H9 (cell line): ENCODE data around the gene INHBC. TPM values are rescaled to one million over a fixed set of nuclear protein-coding genes. Genes with fewer than 3 reads are reported as not detected.
"Not testable (repeated sequence)": the region's sequence is repeated elsewhere in the genome, so short reads cannot be mapped to it uniquely, and the experiment has no call there.

ENCODE experiments used
- DNase-seq: peaks from one replicate; pipeline ENCODE4 v3.0.0-alpha.2; 2017
- H2AFZ ChIP-seq: one replicate; pipeline ENCODE4 v1.6.1; 2013; ENCODE audit warnings: mild to moderate bottlenecking, low read length, control low read depth, moderate library complexity
- H2AK5ac ChIP-seq: 2 replicates; pipeline ENCODE4 v1.6.1; 2013; ENCODE audit warnings: low read length, control low read depth, mixed read lengths; ENCODE audit not compliant: insufficient read length
- H2BK120ac ChIP-seq: one replicate; pipeline ENCODE4 v1.6.1; 2013; ENCODE audit warnings: low read depth, mild to moderate bottlenecking, low read length, control low read depth, inconsistent platforms; ENCODE audit not compliant: poor library complexity, severe bottlenecking
- H2BK12ac ChIP-seq: 2 replicates; pipeline ENCODE4 v1.6.1; 2013; ENCODE audit warnings: low read length, control low read depth, mixed read lengths, low read depth; ENCODE audit not compliant: insufficient read length
- H2BK15ac ChIP-seq: 2 replicates; pipeline ENCODE4 v1.6.1; 2013; ENCODE audit warnings: low read depth, low read length, control low read depth
- H2BK20ac ChIP-seq: one replicate; pipeline ENCODE4 v1.6.1; 2013; ENCODE audit warnings: low read depth, mild to moderate bottlenecking, low read length, control low read depth, inconsistent platforms; ENCODE audit not compliant: poor library complexity, severe bottlenecking
- H2BK5ac ChIP-seq: 2 replicates; pipeline ENCODE4 v1.6.1; 2013; ENCODE audit warnings: low read length, control low read depth, mixed read lengths; ENCODE audit not compliant: insufficient read length
- H3K14ac ChIP-seq: 2 replicates; pipeline ENCODE4 v1.6.1; 2013; ENCODE audit warnings: low read length, control low read depth; ENCODE audit not compliant: insufficient read depth
- H3K18ac ChIP-seq: 2 replicates; pipeline ENCODE4 v1.6.1; 2013; ENCODE audit warnings: low read depth, mild to moderate bottlenecking, mixed read lengths, low read length, control low read depth; ENCODE audit not compliant: insufficient read length
- H3K23ac ChIP-seq: 2 replicates; pipeline ENCODE4 v1.6.1; 2013; ENCODE audit warnings: low read length, control low read depth, mixed read lengths, low read depth; ENCODE audit not compliant: insufficient read length
- H3K23me2 ChIP-seq: 2 replicates; pipeline ENCODE4 v1.6.1; 2013; ENCODE audit warnings: low read depth, mild to moderate bottlenecking, mixed read lengths, low read length, control low read depth; ENCODE audit not compliant: insufficient read length, poor library complexity, severe bottlenecking
- H3K27ac ChIP-seq: 2 replicates; pipeline ENCODE4 v1.5.1; 2013; ENCODE audit warnings: low read length, control low read depth, mixed read lengths, low read depth; ENCODE audit not compliant: insufficient read length
- H3K27me3 ChIP-seq: 2 replicates; pipeline ENCODE4 v1.6.1; 2013; ENCODE audit warnings: low read length, control low read depth, inconsistent platforms; ENCODE audit not compliant: insufficient read depth
- H3K4ac ChIP-seq: 2 replicates; pipeline ENCODE4 v1.6.1; 2013; ENCODE audit warnings: low read depth, mild to moderate bottlenecking, control low read depth, inconsistent platforms, low read length, moderate library complexity
- H3K4me1 ChIP-seq: 2 replicates; pipeline ENCODE4 v1.6.1; 2013; ENCODE audit warnings: low read length, control low read depth, inconsistent platforms; ENCODE audit not compliant: insufficient read depth
- H3K4me2 ChIP-seq: 2 replicates; pipeline ENCODE4 v1.6.1; 2013; ENCODE audit warnings: low read length, control low read depth, mixed read lengths; ENCODE audit not compliant: insufficient read length, insufficient read depth
- H3K56ac ChIP-seq: 2 replicates; pipeline ENCODE4 v1.6.1; 2013; ENCODE audit warnings: low read depth, mild to moderate bottlenecking, mixed read lengths, low read length, control low read depth; ENCODE audit not compliant: insufficient read length
- H3K79me1 ChIP-seq: 2 replicates; pipeline ENCODE4 v1.6.1; 2013; ENCODE audit warnings: low read depth, mild to moderate bottlenecking, moderate library complexity, low read length, control low read depth, inconsistent platforms; ENCODE audit not compliant: insufficient read depth, poor library complexity, severe bottlenecking
- H3K79me2 ChIP-seq: 2 replicates; pipeline ENCODE4 v1.6.1; 2013; ENCODE audit warnings: low read length, control low read depth, inconsistent platforms; ENCODE audit not compliant: insufficient read depth
- H3K9ac ChIP-seq: 2 replicates; pipeline ENCODE4 v1.6.1; 2013; ENCODE audit warnings: low read length, control low read depth, mixed read lengths; ENCODE audit not compliant: insufficient read length; ENCODE audit errors: extremely low read depth
- H3K9me3 ChIP-seq: one replicate; pipeline ENCODE4 v1.6.1; 2013; ENCODE audit warnings: low read depth, low read length, inconsistent platforms; ENCODE audit not compliant: control insufficient read depth
- H3T11ph ChIP-seq: one replicate; pipeline ENCODE4 v1.6.1; 2013; ENCODE audit warnings: mild to moderate bottlenecking, low read length, control low read depth, inconsistent platforms
- H4K20me1 ChIP-seq: one replicate; pipeline ENCODE4 v1.6.1; 2013; ENCODE audit not compliant: control insufficient read depth, insufficient read length, insufficient read depth
- H4K5ac ChIP-seq: 2 replicates; pipeline ENCODE4 v1.6.1; 2013; ENCODE audit warnings: low read depth, mild to moderate bottlenecking, mixed read lengths, low read length, control low read depth; ENCODE audit not compliant: insufficient read length
- H4K8ac ChIP-seq: replicated peaks from 2 replicates; pipeline ENCODE4 v1.6.1; 2013; ENCODE audit warnings: low read length, control low read depth, mixed read lengths, low read depth; ENCODE audit not compliant: insufficient read length
- H4K91ac ChIP-seq: 2 replicates; pipeline ENCODE4 v1.6.1; 2013; ENCODE audit warnings: low read depth, mild to moderate bottlenecking, moderate library complexity, mixed read lengths, low read length, control low read depth; ENCODE audit not compliant: insufficient read length
- H3K27ac Mint-ChIP-seq, 3 experiments: 2 replicates in 2 of 3; 3 replicates in 1 of 3; pipeline ENCODE4 v1.8.0; 2020 to 2021; ENCODE audit warnings: mixed read lengths in 3 of 3, mild to moderate bottlenecking in 1 of 3, moderate library complexity in 1 of 3
- H3K27me3 Mint-ChIP-seq: 2 replicates; pipeline ENCODE4 v1.8.0; 2021; ENCODE audit warnings: low read depth, mild to moderate bottlenecking, moderate library complexity, mixed read lengths
- H3K36me3 Mint-ChIP-seq, 3 experiments: 2 replicates in 2 of 3; 3 replicates in 1 of 3; pipeline ENCODE4 v1.8.0; 2020 to 2021; ENCODE audit warnings: low read depth in 3 of 3, mixed read lengths in 3 of 3; ENCODE audit not compliant: insufficient read depth in 1 of 3
- H3K4me1 Mint-ChIP-seq, 2 experiments: 2 replicates each; pipeline ENCODE4 v1.8.0; 2020; ENCODE audit warnings: mixed read lengths in 2 of 2
- H3K4me3 Mint-ChIP-seq, 2 experiments: 2 replicates in 1 of 2; 3 replicates in 1 of 2; pipeline ENCODE4 v1.8.0; 2020 to 2021; ENCODE audit warnings: mild to moderate bottlenecking in 2 of 2, mixed read lengths in 2 of 2, moderate library complexity in 1 of 2
- H3K9me3 Mint-ChIP-seq, 2 experiments: 2 replicates in 1 of 2; 3 replicates in 1 of 2; pipeline ENCODE4 v1.8.0; 2020; ENCODE audit warnings: mild to moderate bottlenecking in 2 of 2, mixed read lengths in 2 of 2, moderate library complexity in 1 of 2
- WGBS: extraction: QIAGEN DNeasy Blood & Tissue Kit; methylation state at CpG from one replicate; pipeline ENCODE4 v1.1.7; 2013; ENCODE audit warnings: missing lambda C conversion rate, low lambda C conversion rate, mixed read lengths; ENCODE audit not compliant: insufficient read length; ENCODE audit errors: extremely low coverage; 5-methylcytosine and 5-hydroxymethylcytosine counted together
- total RNA-seq: library from RNA; stranded (reverse); gene quantifications from 2 replicates; pipeline ENCODE4 v1.2.1, GENCODE V29; 2021
- TF ChIP-seq, protein P1 (sequence below): fragments of 200-600 bp; sonication (generic); conservative IDR thresholded peaks from 3 replicates; pipeline ENCODE4 v1.8.0; 2021; ENCODE audit warnings: antibody characterized with exemption, mild to moderate bottlenecking

The INHBC gene
- total RNA-seq, 1 experiment from 2014 or later: not detected

DNA sequence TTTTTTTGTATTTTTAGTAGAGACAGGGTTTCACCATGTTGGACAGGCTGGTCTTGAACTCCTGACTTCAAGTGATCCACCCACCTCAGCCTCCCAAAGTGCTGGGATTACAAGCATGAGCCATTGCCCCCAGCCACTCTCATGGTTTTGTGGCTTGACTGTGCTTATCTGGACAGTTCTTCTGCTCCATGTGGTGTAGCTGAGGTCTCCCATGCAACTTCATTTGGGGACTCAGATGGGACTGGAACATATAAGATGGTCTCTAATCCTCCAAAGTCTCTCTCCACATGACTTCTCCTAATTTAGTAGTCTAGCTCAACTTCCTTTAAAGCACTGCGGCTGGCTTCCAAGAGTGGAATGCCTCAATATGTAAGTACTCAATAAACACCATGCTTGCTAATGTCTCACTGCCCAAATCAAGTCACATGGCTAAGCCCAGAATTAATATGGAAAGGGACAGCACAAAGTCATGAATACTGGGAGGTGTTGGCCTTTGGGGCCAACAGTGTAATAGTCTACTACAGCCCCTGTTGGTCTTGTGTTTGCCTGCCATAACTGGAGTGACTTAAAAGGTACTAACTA, 7.4 kb downstream of the INHBC start:
- Mint-ChIP-seq H3K27ac (no peak overlapping the region), H3K27me3 (peaks cover 4% of the 10 kb centered on the region; the same call in 1 of the 2 replicates), H3K4me3 (no peak overlapping the region), H3K9me3 (peaks cover 9 to 13% of the 10 kb centered on the region in 2 experiments), H3K4me1 (no peaks in the 10 kb centered on the region), H3K36me3 (peaks cover 2 to 8% (median 4%) of the 10 kb centered on the region in 3 experiments; a peak in 4 of 7 replicates)
- Histone ChIP-seq H3T11ph (no peak overlapping the region), H3K9ac (no peak overlapping the region), H3K56ac (no peak overlapping the region), H3K4me2 (no peak overlapping the region), H3K4me1 (no peaks in the 10 kb centered on the region), H3K14ac (no peak overlapping the region), H2BK12ac (no peak overlapping the region), H2BK15ac (no peak overlapping the region), H4K5ac (no peak overlapping the region), H3K23ac (no peak overlapping the region), H3K27ac (no peak overlapping the region), H2AFZ (no peak overlapping the region), H2BK120ac (no peak overlapping the region), H3K18ac (no peak overlapping the region), H4K20me1 (no peaks in the 10 kb centered on the region), H3K9me3 (no peaks in the 10 kb centered on the region), H3K27me3 (no peaks in the 10 kb centered on the region), H4K91ac (no peak overlapping the region), H3K79me1 (no peaks in the 10 kb centered on the region), H2AK5ac (no peak overlapping the region), H3K4ac (no peak overlapping the region), H2BK20ac (no peak overlapping the region), H3K79me2 (no peaks in the 10 kb centered on the region), H3K23me2 (no peaks in the 10 kb centered on the region), H4K8ac (no peak overlapping the region), H2BK5ac (no peak overlapping the region)
- TF ChIP-seq, protein P1, sequence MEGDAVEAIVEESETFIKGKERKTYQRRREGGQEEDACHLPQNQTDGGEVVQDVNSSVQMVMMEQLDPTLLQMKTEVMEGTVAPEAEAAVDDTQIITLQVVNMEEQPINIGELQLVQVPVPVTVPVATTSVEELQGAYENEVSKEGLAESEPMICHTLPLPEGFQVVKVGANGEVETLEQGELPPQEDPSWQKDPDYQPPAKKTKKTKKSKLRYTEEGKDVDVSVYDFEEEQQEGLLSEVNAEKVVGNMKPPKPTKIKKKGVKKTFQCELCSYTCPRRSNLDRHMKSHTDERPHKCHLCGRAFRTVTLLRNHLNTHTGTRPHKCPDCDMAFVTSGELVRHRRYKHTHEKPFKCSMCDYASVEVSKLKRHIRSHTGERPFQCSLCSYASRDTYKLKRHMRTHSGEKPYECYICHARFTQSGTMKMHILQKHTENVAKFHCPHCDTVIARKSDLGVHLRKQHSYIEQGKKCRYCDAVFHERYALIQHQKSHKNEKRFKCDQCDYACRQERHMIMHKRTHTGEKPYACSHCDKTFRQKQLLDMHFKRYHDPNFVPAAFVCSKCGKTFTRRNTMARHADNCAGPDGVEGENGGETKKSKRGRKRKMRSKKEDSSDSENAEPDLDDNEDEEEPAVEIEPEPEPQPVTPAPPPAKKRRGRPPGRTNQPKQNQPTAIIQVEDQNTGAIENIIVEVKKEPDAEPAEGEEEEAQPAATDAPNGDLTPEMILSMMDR: no peak
- no CpG with 5 or more reads among the region's 1 CpG for WGBS
- no peak for DNase-seq

DNA sequence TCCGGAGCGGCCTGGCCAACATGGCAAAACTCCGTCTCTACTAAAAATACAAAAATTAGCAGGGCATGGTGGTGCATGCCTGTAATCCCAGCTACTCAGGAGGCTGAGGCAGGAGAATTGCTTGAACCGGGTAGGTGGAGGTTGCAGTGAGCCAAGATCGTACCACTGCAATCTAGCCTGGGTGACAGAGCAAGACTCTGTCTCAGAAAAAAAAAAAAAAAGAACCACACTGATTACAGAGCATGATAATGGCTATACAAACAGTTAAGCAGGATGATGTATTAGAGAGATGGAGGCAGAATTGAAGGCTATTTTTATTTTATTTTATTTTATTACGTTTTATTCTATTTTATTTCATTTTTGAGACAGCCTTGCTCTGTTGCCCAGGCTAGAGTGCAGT, 9.8 kb downstream of the INHBC start:
- H3K4me2 ChIP-seq, H3K56ac ChIP-seq, H3K27me3 Mint-ChIP-seq, H3K4ac ChIP-seq, H2AK5ac ChIP-seq, H2BK20ac ChIP-seq, H3K27ac ChIP-seq, H3K4me1 Mint-ChIP-seq, H3K4me3 Mint-ChIP-seq, H3K79me1 ChIP-seq, H4K8ac ChIP-seq, H2BK120ac ChIP-seq, H3T11ph ChIP-seq, H3K23me2 ChIP-seq, H4K91ac ChIP-seq, H3K36me3 Mint-ChIP-seq, H3K9me3 ChIP-seq, H3K23ac ChIP-seq, H4K20me1 ChIP-seq, H3K27me3 ChIP-seq, H2BK15ac ChIP-seq, H3K27ac Mint-ChIP-seq, H3K9ac ChIP-seq, H3K14ac ChIP-seq, H3K79me2 ChIP-seq, H2BK12ac ChIP-seq, H2AFZ ChIP-seq, H3K18ac ChIP-seq, H2BK5ac ChIP-seq, DNase-seq, H4K5ac ChIP-seq, H3K4me1 ChIP-seq: not testable (repeated sequence)
- H3K9me3 Mint-ChIP-seq: peaks cover 9 to 13% of the 10 kb centered on the region in 2 experiments
- WGBS: no CpG with 5 or more reads among the region's 6 CpGs
